Sigmoid colon (tissue), 7 donors: Measurements from ENCODE around the gene HOXB4. TPM values are rescaled to one million over a fixed set of nuclear protein-coding genes. Genes with fewer than 3 reads are reported as not detected.

ENCODE experiments used
- DNase-seq: peaks from one replicate; pipeline ENCODE4 v3.0.0-alpha.2; 2019
- H3K27ac ChIP-seq, 4 donors: fragments of 200-600 bp; sonication (generic); one replicate each; pipeline ENCODE4 v1.5.1; 2016 to 2019; ENCODE audit warnings: mild to moderate bottlenecking in 1 of 4
- H3K27me3 ChIP-seq, 3 donors: fragments of 200-600 bp; sonication (generic); one replicate each; pipeline ENCODE4 v1.5.1; 2019; ENCODE audit warnings: mild to moderate bottlenecking in 1 of 3
- H3K36me3 ChIP-seq, 4 donors: fragments of 200-600 bp; sonication (generic); one replicate each; pipeline ENCODE4 v1.5.1; 2016 to 2019
- H3K4me1 ChIP-seq, 4 donors: fragments of 200-600 bp; sonication (generic); one replicate each; pipeline ENCODE4 v1.5.1; 2017 to 2019
- H3K4me3 ChIP-seq, 4 donors: fragments of 200-600 bp; sonication (generic); one replicate each; pipeline ENCODE4 v1.5.1; 2017 to 2019; ENCODE audit warnings: mild to moderate bottlenecking in 2 of 4, moderate library complexity in 1 of 4
- H3K9me3 ChIP-seq, 4 donors: fragments of 200-600 bp in 3 of 4; sonication (generic) in 3 of 4; one replicate each; pipeline versions ENCODE4 v1.5.1 to v1.6.1; 2013 to 2019
- CTCF ChIP-seq, 4 experiments: fragments of 450-650 bp in 3 of 4; fragments of 200-600 bp in 1 of 4; IDR thresholded peaks; one replicate each; pipeline ENCODE4 v1.5.1; 2016 to 2019; ENCODE audit warnings: antibody characterized with exemption in 4 of 4, mild to moderate bottlenecking in 3 of 4, moderate library complexity in 2 of 4
- EP300 ChIP-seq, 4 donors: sonication (generic); formaldehyde crosslinking; IDR thresholded peaks; one replicate each; pipeline ENCODE4 v1.6.1; 2017; ENCODE audit warnings: antibody characterized with exemption in 4 of 4
- POLR2A ChIP-seq, 2 donors: fragments of 450-650 bp; IDR thresholded peaks; one replicate each; pipeline ENCODE4 v1.6.1; 2016; ENCODE audit warnings: antibody characterized with exemption in 2 of 2, mild to moderate bottlenecking in 2 of 2, moderate library complexity in 2 of 2
- POLR2AphosphoS5 ChIP-seq, 4 donors: sonication (generic); formaldehyde crosslinking; IDR thresholded peaks; one replicate each; pipeline ENCODE4 v1.6.1; 2017; ENCODE audit warnings: antibody characterized with exemption in 4 of 4
- WGBS, 2 donors: extraction: QIAGEN DNeasy Blood & Tissue Kit; methylation state at CpG; one replicate each; pipeline ENCODE4 v1.1.7; 2013; 5-methylcytosine and 5-hydroxymethylcytosine counted together
- intact Hi-C: fragments of 100-400 bp; cut with DNase I; formaldehyde crosslinking; loops from one replicate; pipeline ENCODE4 v1.15.1; 2023
- polyA plus RNA-seq, 3 donors: library from polyadenylated mRNA; stranded (reverse); fragments of 200-250 nt; gene quantifications; one replicate each; pipeline ENCODE4 v1.2.3, GENCODE V29; 2013
- total RNA-seq, 4 donors: library from RNA; depleted of rRNA; stranded (reverse); fragments of >200 nt; gene quantifications; one replicate each; pipeline ENCODE4 v1.1.0, GENCODE V29; 2016
- donor health status: healthy with polysubstance abuse.
- donor health status: Bipolar disorder and iron deficiency.
- donor health status: healthy.

The HOXB4 gene
- total and polyA plus RNA-seq, 7 donors = 0.23 to 8.3 (median 4.6) TPM

GRCh38 chr17:48617471-48618255, 39.5 kb upstream of the HOXB4 start:
- DNase-seq = no peak
- 4 to 12% methylated on average over 43 of the region's 43 CpGs for WGBS, 2 donors
- Histone ChIP-seq H3K36me3 (no peaks in the 10 kb centered on the region), H3K4me1 (peaks cover 0 to 39% (median 33%) of the 10 kb centered on the region in 4 donors), H3K27me3 (peaks cover 83 to 100% (median 96%) of the 10 kb centered on the region in 3 donors), H3K4me3 (no peak overlapping the region), H3K9me3 (no peaks in the 10 kb centered on the region), H3K27ac (no peak overlapping the region)
- TF ChIP-seq POLR2A (IDR thresholded peaks at IDR 0.05) (no peak), CTCF (IDR thresholded peaks at IDR 0.05) (no peak), POLR2AphosphoS5 (IDR thresholded peaks at IDR 0.05) (peak in 1 of 4 donors; percentile 49), EP300 (IDR thresholded peaks at IDR 0.05) (no peak)
- intact Hi-C loops = loop anchor here (1.0 to 10.0 kb wide), 6 partner anchors 100 to 593 kb away; partner anchors contain the start of gene IGF2BP1

- Histone ChIP-seq H3K36me3 (no peaks in the 10 kb centered on the region), H3K9me3 (no peaks in the 10 kb centered on the region), H3K27ac (no peak overlapping the region), H3K4me3 (no peak overlapping the region), H3K4me1 (peaks cover 0 to 46% (median 40%) of the 10 kb centered on the region in 4 donors), H3K27me3 (peaks cover 83 to 100% (median 96%) of the 10 kb centered on the region in 3 donors)
- peak in 2 of 4 donors; percentile 16 to 41 for TF ChIP-seq POLR2AphosphoS5 (IDR thresholded peaks at IDR 0.05)
- no peak for TF ChIP-seq CTCF (IDR thresholded peaks at IDR 0.05)
- no peak for TF ChIP-seq EP300 (IDR thresholded peaks at IDR 0.05)
- no peak for TF ChIP-seq POLR2A (IDR thresholded peaks at IDR 0.05)
- intact Hi-C loops = loop anchor here (5.0 to 10.0 kb wide), 4 partner anchors 100 to 592 kb away; partner anchors contain the start of gene IGF2BP1
- 16 to 44% methylated on average over 15 of the region's 15 CpGs for whole genome bisulfite sequencing, 2 donors
- DNase-seq = no peak
Measured at GRCh38 chr17:48616717-48617470, 38.7 kb upstream of the HOXB4 start.

GRCh38 chr17:48615963-48616716, 38.0 kb upstream of the HOXB4 start:
- H3K4me1 ChIP-seq = peaks cover 0 to 54% (median 47%) of the 10 kb centered on the region in 4 donors
- no peak for DNase-seq
- H3K27ac ChIP-seq = no peak overlapping the region
- H3K36me3 ChIP-seq = no peaks in the 10 kb centered on the region
- no peak for TF ChIP-seq POLR2A (IDR thresholded peaks at IDR 0.05)
- TF ChIP-seq POLR2AphosphoS5 (IDR thresholded peaks at IDR 0.05) = no peak
- no peak for TF ChIP-seq EP300 (IDR thresholded peaks at IDR 0.05)
- TF ChIP-seq CTCF (IDR thresholded peaks at IDR 0.05) = no peak
- WGBS, 2 donors = 19 to 39% methylated on average over 17 of the region's 17 CpGs
- no peak overlapping the region for H3K4me3 ChIP-seq
- peaks cover 83 to 100% (median 96%) of the 10 kb centered on the region in 3 donors for H3K27me3 ChIP-seq
- intact Hi-C loops = loop anchor here (5.0 to 10.0 kb wide), 4 partner anchors 101 to 591 kb away; partner anchors contain the start of gene IGF2BP1
- no peaks in the 10 kb centered on the region for H3K9me3 ChIP-seq
